Omental fat pad (tissue), 4 donors: Measurements from ENCODE around the gene ABLIM3. TPM values are rescaled to one million over a fixed set of nuclear protein-coding genes. Genes with fewer than 3 reads are reported as not detected.

Experiments used
- ATAC-seq: fragments of 150-250 bp; one replicate; pipeline ENCODE4 v1.9.1; 2016; ENCODE audit warnings: mild to moderate bottlenecking, moderate library complexity; ENCODE audit not compliant: low FRiP score
- DNase-seq: peaks from one replicate; pipeline ENCODE4 v3.0.0-alpha.2; 2019; ENCODE audit warnings: low spot score
- CTCF ChIP-seq, 3 donors: fragments of 450-650 bp; IDR thresholded peaks; one replicate each; pipeline ENCODE4 v1.5.1; 2016 to 2017; ENCODE audit warnings: antibody characterized with exemption in 3 of 3, mild to moderate bottlenecking in 3 of 3, moderate library complexity in 2 of 3
- total RNA-seq, 4 donors: library from RNA; depleted of rRNA; stranded (reverse); fragments of >200 nt; gene quantifications; one replicate each; pipeline ENCODE4 v1.1.0, GENCODE V29; 2016

The ABLIM3 gene
- total RNA-seq, 4 donors from 2014 or later: 47.8 to 456 (median 104) TPM

DNA sequence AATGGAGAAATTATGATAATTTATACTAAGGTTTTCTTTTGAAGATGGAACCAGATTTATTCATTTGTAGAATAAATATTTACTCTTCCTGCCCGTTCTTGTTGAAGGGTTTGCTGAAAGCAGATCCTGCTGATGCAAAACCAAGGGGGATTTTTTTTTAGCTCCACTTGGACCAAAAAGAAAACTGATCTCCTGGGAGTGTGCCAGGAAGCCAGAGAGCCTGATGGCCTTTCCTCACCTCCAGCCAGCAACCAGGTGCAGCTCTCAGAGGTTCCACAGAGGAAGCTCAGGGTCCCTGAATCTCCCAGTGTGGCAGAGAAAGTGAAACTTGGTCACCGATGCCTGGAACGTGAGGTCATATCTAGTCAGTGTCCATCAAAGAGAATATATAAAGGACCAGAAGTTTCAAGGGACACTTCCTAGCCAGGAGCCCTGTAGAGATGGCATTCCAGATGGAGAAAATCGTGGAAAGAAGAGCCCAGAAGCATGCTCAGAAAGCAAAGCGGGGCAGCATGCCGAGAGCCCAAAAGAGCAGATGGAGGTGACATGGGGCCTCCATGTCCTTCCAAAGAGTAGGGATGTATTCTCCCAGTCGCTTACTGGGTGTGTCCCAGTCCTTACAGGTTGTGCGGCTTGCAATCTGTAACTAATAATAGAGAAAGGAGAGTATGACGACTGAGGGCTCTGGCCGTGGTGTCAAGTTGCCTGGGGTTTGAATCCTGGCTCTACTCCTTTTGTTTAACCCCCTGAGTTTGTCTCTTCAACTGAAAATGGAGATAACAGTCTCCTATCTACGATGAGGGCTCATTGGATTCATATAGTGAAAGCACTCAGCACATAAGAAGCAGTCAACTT is 142.6 kb downstream of the ABLIM3 start:
- no peak for DNase-seq
- TF ChIP-seq CTCF (IDR thresholded peaks at IDR 0.05): no peak
- ATAC-seq: no peak

- TF ChIP-seq CTCF (IDR thresholded peaks at IDR 0.05): no peak
- ATAC-seq (peak; percentile 78), DNase-seq (peak; percentile 51)
Observed at GRCh38 chr5:149284501-149284900, 143.2 kb downstream of the ABLIM3 start.

- ATAC-seq: peak; percentile 53
- DNase-seq: no peak
- no peak for TF ChIP-seq CTCF (IDR thresholded peaks at IDR 0.05)
Observed at GRCh38 chr5:149285153-149285552, 143.9 kb downstream of the ABLIM3 start.

- DNase-seq (no peak), ATAC-seq (no peak)
- no peak for TF ChIP-seq CTCF (IDR thresholded peaks at IDR 0.05)
Observed at GRCh38 chr5:149288436-149288835, 147.1 kb downstream of the ABLIM3 start.

- ATAC-seq: no peak
- no peak for TF ChIP-seq CTCF (IDR thresholded peaks at IDR 0.05)
- no peak for DNase-seq
Observed at GRCh38 chr5:149289301-149289700, 148.0 kb downstream of the ABLIM3 start.

DNA sequence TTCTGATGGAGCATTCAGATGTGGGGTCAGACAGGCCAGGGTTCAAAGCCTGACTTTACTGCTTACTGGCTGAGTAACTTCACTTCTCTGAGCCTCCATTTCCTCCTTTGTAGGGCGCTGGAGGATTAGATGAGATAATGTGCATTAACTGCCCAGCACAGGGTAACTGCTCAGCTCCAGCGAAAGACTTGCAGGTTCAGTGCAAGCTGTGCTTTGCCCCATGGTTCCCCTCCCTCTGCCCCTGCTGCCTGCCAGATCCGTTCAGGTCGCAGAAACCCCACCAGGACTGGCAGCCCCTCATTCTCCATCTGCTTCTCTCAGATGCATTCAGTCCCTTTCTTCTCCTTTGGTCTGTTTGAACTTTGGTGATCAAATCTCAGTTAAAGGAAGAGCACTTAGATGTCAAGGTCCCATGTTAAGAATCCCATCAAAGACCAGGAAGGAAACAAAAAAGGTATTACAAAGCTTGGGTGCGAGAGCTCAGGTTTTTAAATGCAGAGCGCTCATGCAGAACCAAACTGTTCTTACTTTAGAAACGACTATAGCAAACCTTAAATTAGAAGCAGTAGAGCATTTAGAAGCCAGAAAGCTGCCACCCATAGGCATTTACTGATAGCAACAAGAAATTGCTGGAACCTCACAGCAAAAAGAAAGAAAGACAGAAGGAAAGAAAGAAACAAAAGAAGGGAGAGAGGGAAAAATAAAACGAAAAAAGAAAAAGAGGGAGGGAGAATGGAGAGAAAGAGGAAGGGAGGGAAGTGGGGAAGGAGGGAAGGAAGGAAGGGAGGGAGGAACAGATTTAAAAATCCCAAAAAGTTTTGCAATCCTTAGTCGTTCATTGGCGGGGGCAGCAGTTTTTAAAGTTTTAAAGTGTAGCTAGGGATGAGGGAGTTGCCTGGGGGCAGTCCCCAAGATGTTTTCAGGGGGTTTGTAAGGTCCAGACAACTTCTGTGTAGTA is 153.9 kb downstream of the ABLIM3 start:
- DNase-seq (no peak), ATAC-seq (no peak)
- TF ChIP-seq CTCF (IDR thresholded peaks at IDR 0.05): no peak
